OCI-LY3 (cell line): ENCODE measurements around the gene IRX3.

Experiments
- EZH2phosphoT487 ChIP-seq: fragments of 200-600 bp; shearing (Covaris generic); IDR thresholded peaks from 2 replicates; pipeline ENCODE4 v1.6.1; 2018; ENCODE audit warnings: antibody characterized with exemption, mixed run types, low read depth
- TF ChIP-seq, protein P1 (sequence below): fragments of 200-600, 300-600 bp; sonication (generic); IDR thresholded peaks from 2 replicates; pipeline ENCODE4 v1.5.1; 2014; ENCODE audit warnings: antibody characterized with exemption, low read length, low read depth

DNA sequence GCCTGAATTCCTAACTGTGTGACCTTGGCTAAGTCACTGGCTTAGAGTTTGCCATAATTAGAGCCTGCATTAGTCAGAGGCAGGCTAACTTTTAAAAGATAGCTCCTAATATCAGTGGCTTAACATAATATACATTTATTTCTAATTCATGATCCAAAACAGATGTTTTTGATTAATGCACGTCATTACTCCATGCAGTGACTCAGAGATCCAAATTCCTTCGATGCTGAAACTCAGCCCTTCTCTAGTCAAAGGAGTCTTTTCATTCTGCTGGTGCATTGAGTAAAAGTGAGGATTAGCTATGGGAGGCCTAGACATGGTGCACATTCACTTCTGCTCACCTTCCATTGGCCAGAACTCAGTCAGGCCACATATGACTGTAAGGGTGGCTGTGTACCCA, 49.8 kb downstream of the IRX3 start:
- TF ChIP-seq, protein P1, sequence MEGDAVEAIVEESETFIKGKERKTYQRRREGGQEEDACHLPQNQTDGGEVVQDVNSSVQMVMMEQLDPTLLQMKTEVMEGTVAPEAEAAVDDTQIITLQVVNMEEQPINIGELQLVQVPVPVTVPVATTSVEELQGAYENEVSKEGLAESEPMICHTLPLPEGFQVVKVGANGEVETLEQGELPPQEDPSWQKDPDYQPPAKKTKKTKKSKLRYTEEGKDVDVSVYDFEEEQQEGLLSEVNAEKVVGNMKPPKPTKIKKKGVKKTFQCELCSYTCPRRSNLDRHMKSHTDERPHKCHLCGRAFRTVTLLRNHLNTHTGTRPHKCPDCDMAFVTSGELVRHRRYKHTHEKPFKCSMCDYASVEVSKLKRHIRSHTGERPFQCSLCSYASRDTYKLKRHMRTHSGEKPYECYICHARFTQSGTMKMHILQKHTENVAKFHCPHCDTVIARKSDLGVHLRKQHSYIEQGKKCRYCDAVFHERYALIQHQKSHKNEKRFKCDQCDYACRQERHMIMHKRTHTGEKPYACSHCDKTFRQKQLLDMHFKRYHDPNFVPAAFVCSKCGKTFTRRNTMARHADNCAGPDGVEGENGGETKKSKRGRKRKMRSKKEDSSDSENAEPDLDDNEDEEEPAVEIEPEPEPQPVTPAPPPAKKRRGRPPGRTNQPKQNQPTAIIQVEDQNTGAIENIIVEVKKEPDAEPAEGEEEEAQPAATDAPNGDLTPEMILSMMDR = no peak
- no peak for TF ChIP-seq EZH2phosphoT487
